ENCODE data around the gene ABCA12.
"Not testable (repeated sequence)": the region's sequence is repeated elsewhere in the genome, so short reads cannot be mapped to it uniquely, and the experiment has no call there.

Gene ABCA12

DNA sequence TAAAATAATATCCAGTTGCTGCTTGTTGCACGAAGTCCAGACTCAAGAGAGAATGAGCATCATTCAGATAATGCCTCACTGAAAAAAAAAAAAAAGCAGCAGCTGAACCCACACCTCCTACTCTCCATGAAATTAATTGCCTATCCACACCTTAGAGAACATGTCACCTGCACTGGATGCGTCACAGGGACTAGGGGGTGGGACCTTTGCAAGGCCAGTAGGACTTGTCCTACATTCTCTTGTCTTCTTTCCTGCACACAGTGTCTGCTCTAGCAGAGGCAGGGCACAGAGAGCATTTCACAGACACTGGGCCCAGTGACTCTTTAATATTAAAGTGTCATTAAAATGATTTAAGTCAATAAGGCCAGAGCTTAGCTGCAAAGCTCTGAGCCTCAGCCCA, at the start of gene ABCA12:
Gene ABCA12 (minus strand): TSS at position 148 of the 400 bp plus-strand sequence. CDS start 418 bp downstream, outside the sequence.
- DNase-seq: no peak

- DNase-seq: no peak
Measured at GRCh38 chr2:215188078-215188477, 49.7 kb upstream of the ABCA12 start.

DNA sequence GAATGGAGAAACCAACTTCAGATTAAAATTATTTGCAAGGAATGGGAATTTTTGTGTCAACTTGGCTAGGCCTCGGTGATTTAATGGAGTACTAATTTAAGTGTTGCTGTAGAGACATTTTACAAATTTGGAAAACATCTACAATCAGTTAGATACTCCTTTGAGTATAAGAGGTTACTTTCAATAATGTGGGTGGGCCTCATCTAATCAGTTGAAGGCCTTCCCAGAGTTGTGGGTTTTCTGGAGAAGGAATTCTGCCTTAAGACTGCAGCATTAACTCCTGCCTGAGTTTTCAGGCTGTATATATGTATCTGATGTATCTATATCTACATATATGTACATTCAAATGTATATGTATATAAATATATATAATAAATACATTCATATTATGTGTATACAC, 47.6 kb upstream of the ABCA12 start:
- DNase-seq: no peak

- no peak for DNase-seq
Measured at GRCh38 chr2:215178121-215178520, 39.7 kb upstream of the ABCA12 start.

GRCh38 chr2:215171796-215172195, 33.4 kb upstream of the ABCA12 start:
- DNase-seq: no peak

GRCh38 chr2:215171151-215171550, 32.7 kb upstream of the ABCA12 start:
- peak; percentile 1 for DNase-seq

DNA sequence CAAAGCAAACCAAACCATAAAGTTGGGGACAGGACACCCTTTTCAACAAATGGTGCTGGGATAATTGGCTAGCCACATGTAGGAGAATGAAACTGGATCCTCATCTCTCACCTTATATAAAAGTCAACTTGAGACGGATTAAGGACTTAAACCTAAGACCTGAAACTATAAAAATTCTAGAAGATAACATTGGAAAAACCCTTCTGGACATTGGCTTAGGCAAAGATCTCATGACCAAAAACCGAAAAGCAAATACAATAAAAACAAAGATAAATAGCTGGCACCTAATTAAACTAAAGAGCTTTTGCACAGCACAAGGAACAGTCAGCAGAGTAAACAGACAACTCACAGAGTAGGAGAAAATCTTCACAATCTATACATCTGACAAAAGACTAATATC, 28.1 kb upstream of the ABCA12 start:
- DNase-seq: not testable (repeated sequence)

- not testable (repeated sequence) for DNase-seq
Measured at GRCh38 chr2:215163319-215163718, 24.9 kb upstream of the ABCA12 start.

DNA sequence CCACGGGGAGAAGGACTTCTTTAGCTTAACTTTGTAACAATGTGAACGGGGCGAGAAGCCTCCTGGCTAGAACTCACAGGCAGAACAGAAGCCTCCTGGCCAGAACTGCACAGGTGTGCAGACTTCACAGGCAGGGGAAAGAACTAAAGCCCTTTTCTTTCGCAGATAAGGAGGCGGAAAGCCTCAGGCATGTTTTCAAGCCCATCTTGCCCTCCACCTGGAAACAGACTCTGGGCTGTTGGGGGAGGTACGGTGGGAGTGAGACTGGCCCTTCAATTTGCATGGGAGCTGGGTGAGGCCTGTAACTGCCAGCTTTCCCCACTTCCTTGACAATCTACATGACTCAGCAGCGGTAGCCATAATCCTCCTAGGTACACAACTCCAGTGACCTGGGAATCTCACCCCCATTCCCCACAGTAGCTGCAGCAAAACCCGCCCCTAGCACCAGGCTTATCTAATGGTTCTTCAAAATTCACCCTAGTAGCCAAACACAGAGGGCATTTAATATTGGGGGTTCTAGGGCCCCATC, 22.9 kb upstream of the ABCA12 start:
- DNase-seq: no peak

DNA sequence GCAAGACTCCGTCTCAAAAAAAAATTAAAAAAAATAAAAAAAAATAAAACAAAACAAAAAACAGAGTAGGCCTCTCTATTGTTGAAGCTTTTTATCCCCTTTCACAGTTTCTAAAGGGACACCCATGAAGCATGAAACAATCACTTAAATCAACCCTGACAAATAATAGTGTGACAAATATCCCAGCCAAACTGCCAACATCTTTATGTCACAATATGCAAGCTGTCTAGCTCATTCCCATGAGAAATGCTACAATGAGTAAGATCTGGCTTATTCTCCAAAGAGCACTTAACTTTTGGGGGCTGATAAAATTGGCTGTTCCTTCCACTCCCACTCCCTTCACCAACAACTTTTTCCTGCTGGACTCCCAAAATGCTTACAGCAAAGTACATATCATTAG, 21.7 kb upstream of the ABCA12 start:
- no peak for DNase-seq

- no peak for DNase-seq
Measured at GRCh38 chr2:215156453-215156852, 18.0 kb upstream of the ABCA12 start.

GRCh38 chr2:215149894-215150293, 11.5 kb upstream of the ABCA12 start:
- DNase-seq: no peak

DNA sequence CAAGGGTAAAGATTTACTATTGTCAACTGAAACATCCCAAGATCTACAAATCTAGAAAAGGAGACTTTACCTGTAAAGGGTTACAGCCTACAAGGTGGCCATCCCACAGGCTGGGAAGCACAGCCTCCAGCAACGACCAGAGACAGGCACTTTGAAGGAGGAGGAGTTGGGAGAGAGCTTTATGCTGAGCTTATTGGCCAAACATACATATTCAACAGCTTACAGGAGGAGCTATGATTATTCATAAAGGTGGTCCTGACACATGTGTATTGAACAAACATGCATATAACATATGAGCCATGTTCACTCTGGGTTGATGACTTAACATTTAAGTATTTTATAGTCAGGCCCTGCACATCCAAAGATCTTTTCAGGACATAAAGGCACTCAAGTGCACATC, 11.1 kb upstream of the ABCA12 start:
- no peak for DNase-seq

- no peak for DNase-seq
Measured at GRCh38 chr2:215149060-215149459, 10.6 kb upstream of the ABCA12 start.

GRCh38 chr2:215145611-215146010, 7.2 kb upstream of the ABCA12 start:
- DNase-seq: no peak

GRCh38 chr2:215144106-215144875, 5.9 kb upstream of the ABCA12 start:
- no peak for DNase-seq

GRCh38 chr2:215143458-215143857, 5.0 kb upstream of the ABCA12 start:
- no peak for DNase-seq

DNA sequence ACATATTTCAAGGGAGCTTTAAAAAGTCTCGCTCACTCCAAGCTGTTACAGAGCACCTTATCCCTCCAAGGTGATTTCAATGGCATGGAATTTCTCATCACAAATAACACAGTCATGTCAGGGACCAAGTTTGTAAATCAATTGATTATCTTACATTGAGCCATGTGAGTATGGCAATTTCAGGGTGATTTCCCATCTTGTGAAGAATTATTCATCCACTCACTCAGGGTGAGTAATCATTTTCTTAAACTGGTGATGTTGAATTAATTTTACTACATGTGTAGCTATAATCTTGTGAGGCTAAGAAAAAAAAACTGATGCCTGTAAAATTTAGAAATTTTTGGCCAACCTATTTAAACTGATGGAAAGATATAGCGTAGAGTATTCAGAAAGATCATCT, 3.3 kb upstream of the ABCA12 start:
- no peak for DNase-seq

- no peak for DNase-seq
Measured at GRCh38 chr2:215140166-215140707, 1.8 kb upstream of the ABCA12 start.

DNA sequence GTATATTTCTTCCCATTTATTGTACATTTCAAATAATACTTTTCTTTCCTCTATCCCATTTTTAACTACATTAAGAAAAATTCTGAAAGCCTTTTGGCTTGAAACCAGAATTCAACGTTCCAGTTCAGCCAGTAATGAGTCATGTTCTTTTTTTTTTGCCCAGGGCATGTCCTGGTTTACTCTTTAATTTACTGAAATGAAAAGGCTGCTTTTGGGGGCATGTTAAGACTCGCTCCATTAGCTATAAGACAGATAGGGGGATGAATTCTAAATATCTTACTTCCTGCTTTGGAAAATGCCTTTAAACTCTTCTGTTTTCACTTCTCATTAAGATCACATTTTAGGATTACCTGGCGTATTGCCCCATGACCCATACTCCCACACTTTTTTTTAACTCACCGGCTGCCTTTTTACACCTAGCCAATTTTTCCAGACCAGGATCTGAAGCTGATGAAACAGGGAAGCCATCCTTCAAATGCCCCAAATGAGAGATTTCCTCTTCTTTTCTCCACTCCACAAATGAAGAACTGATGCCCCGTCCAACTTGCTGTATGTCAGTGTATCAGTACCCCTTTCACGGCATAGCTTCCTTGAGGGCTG, 585 bp downstream of the ABCA12 start:
- peak; percentile 39 for DNase-seq

GRCh38 chr2:215137329-215137686, 1.1 kb downstream of the ABCA12 start:
- DNase-seq: no peak

- DNase-seq: no peak
Measured at GRCh38 chr2:215136669-215137328, 1.6 kb downstream of the ABCA12 start.

- DNase-seq: no peak
Measured at GRCh38 chr2:215120401-215120800, 18.0 kb downstream of the ABCA12 start.

DNA sequence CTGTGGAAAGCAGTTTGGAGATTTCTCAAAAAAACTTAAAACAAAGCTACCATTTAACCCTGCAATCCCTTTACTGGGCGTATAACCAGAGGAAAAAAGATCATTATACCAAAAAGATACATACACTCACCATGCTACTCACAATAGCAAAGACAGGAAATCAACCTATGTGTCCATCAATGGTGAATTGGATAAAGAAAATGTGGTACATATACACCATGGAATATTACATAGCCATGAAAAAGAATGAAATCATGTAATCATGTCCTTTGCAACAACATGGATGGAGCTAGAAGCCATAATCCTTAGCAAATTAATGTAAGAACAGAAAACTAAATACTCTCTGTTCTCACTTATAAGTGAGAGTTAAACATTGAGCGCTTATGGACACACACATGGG, 18.6 kb downstream of the ABCA12 start:
- DNase-seq: no peak

Measured in fibroblast of upper back skin (primary cell).